ENCODE results near the gene HTRA2. TPM values are rescaled to one million over a fixed set of nuclear protein-coding genes. Genes with fewer than 3 reads are reported as not detected.
A peak's percentile ranks its signal among the peaks of the same experiment; 100 is the strongest.

Gene HTRA2
- total and polyA plus RNA-seq, 12 donors = 19.1 to 47.4 (median 36.7) TPM

DNA sequence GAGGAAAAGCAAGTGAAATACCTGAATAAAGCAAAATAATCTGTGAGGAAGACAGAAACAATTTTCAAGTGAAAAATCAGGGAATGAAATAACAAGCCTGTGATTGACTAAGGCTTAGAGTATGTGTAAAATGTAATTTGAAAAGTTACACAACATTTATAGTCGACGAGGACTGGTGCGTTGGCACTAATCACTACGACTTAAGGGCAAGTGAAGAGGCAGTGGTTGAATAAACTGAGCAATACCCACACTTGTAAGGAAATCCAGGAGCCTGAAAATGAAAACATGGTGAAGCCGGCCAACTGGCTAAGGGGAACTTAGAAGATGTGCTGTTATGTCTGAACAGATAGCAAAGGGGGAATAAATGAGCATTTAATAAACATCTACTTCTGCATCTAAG lies 38.1 kb downstream of the HTRA2 start:
- Histone ChIP-seq H3K4me1 (replicated peaks in 1 of 2) (no peaks in the 10 kb centered on the region), H3K36me3 (replicated peaks in 1 of 2) (no peaks in the 10 kb centered on the region), H3K27me3 (no peaks in the 10 kb centered on the region), H3K9me3 (replicated peaks in 1 of 3) (no peaks in the 10 kb centered on the region), H3K27ac (no peak overlapping the region), H3K4me3 (no peak overlapping the region)
- DNase-seq = no peak
- TF ChIP-seq POLR2A (IDR thresholded peaks at IDR 0.05) = no peak
- TF ChIP-seq CTCF (IDR thresholded peaks at IDR 0.05) = no peak
- intact Hi-C loops (cut with DNase I) = no loop called here
- 73 to 80% (median 75%) methylated on average over 5 of the region's 5 CpGs for WGBS, 4 donors

- DNase-seq = no peak
- TF ChIP-seq CTCF (IDR thresholded peaks at IDR 0.05) = no peak
- Histone ChIP-seq H3K4me1 (replicated peaks in 1 of 2) (no peaks in the 10 kb centered on the region), H3K9me3 (replicated peaks in 1 of 3) (no peaks in the 10 kb centered on the region), H3K27ac (no peak overlapping the region), H3K36me3 (replicated peaks in 1 of 2) (no peaks in the 10 kb centered on the region), H3K4me3 (no peak overlapping the region), H3K27me3 (no peaks in the 10 kb centered on the region)
- WGBS, 4 donors = 88 to 96% (median 91%) methylated on average over 1 of the region's 1 CpG
- intact Hi-C loops (cut with DNase I) = no loop called here
Observed at GRCh38 chr2:74569686-74570085, 40.0 kb downstream of the HTRA2 start.

GRCh38 chr2:74571058-74571457 lies 41.3 kb downstream of the HTRA2 start:
- DNase-seq = no peak
- 77 to 90% (median 81%) methylated on average over 1 of the region's 1 CpG for WGBS, 4 donors
- H3K27ac ChIP-seq = no peak overlapping the region
- H3K27me3 ChIP-seq = no peaks in the 10 kb centered on the region
- no peaks in the 10 kb centered on the region for H3K9me3 ChIP-seq (replicated peaks in 1 of 3)
- intact Hi-C loops (cut with DNase I) = no loop called here
- no peak overlapping the region for H3K4me3 ChIP-seq
- H3K4me1 ChIP-seq (replicated peaks in 1 of 2) = no peaks in the 10 kb centered on the region
- H3K36me3 ChIP-seq (replicated peaks in 1 of 2) = no peaks in the 10 kb centered on the region
- no peak for TF ChIP-seq CTCF (IDR thresholded peaks at IDR 0.05)
- TF ChIP-seq POLR2A (IDR thresholded peaks at IDR 0.05) = no peak

GRCh38 chr2:74572178-74572925 lies 42.6 kb downstream of the HTRA2 start:
- Histone ChIP-seq H3K4me1 (replicated peaks in 1 of 2) (no peaks in the 10 kb centered on the region), H3K27me3 (no peaks in the 10 kb centered on the region)

More at GRCh38 chr2:74572178-74572925, 42.6 kb downstream of the HTRA2 start:
- 29 to 48% (median 38%) methylated on average over 3 of the region's 3 CpGs for WGBS, 4 donors
- intact Hi-C loops (cut with DNase I) = no loop called here
- TF ChIP-seq CTCF (IDR thresholded peaks at IDR 0.05) = peak in 2 of 6 experiments; percentile 12 to 19
- TF ChIP-seq POLR2A (IDR thresholded peaks at IDR 0.05) = no peak
- H3K27ac ChIP-seq = no peak overlapping the region
- no peak for DNase-seq
- H3K9me3 ChIP-seq (replicated peaks in 1 of 3) = no peaks in the 10 kb centered on the region
- no peak overlapping the region for H3K4me3 ChIP-seq
- no peaks in the 10 kb centered on the region for H3K36me3 ChIP-seq (replicated peaks in 1 of 2)
